ENCODE data around the gene EGFLAM. TPM values are rescaled to one million over a fixed set of nuclear protein-coding genes. Genes with fewer than 3 reads are reported as not detected.

The EGFLAM gene
- total RNA-seq, 1 donor from 2014 or later = 13.2 TPM

- Mint-ChIP-seq H3K36me3 (ENCODE audit: unreplicated experiment) (peaks cover 5% of the 10 kb centered on the region), H3K27ac (ENCODE audit: unreplicated experiment) (no peak overlapping the region), H3K4me3 (ENCODE audit: unreplicated experiment) (no peak overlapping the region), H3K9me3 (ENCODE audit: unreplicated experiment) (peaks cover 5% of the 10 kb centered on the region), H3K27me3 (ENCODE audit: unreplicated experiment) (peaks cover 5% of the 10 kb centered on the region), H3K4me1 (ENCODE audit: low read depth, unreplicated experiment) (no peaks in the 10 kb centered on the region)
- TF ChIP-seq CTCF (IDR thresholded peaks at IDR 0.05; ENCODE audit: partially characterized antibody, unreplicated experiment) = no peak
- no peak for DNase-seq
Measured at GRCh38 chr5:38316544-38317224, 58.3 kb downstream of the EGFLAM start.

DNA sequence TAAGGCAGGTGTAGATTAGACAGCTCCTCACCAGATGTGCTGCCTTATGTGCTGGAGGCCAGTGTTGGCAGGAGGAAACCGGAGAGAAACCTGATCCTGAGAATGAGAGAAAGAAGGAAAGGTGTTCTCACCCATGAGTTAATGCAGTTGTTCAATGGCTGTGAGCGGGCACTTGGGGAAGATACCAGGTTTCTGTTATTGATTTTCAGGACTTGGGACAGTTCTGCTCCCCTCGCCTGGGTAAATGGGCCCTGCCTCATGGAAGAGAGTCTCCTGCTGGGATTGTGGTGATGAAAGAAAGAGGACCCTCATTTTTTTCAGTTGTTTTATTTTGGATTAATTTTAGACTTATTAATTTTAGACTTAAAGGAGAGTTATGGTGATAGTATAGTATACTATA lies 59.5 kb downstream of the EGFLAM start:
- no peak overlapping the region for H3K4me3 Mint-ChIP-seq (ENCODE audit: unreplicated experiment)
- H3K27ac Mint-ChIP-seq (ENCODE audit: unreplicated experiment) = no peak overlapping the region
- TF ChIP-seq CTCF (IDR thresholded peaks at IDR 0.05; ENCODE audit: partially characterized antibody, unreplicated experiment) = no peak
- peaks cover 5% of the 10 kb centered on the region for H3K27me3 Mint-ChIP-seq (ENCODE audit: unreplicated experiment)
- DNase-seq = no peak
- no peaks in the 10 kb centered on the region for H3K4me1 Mint-ChIP-seq (ENCODE audit: low read depth, unreplicated experiment)
- peaks cover 5% of the 10 kb centered on the region for H3K36me3 Mint-ChIP-seq (ENCODE audit: unreplicated experiment)
- H3K9me3 Mint-ChIP-seq (ENCODE audit: unreplicated experiment) = peaks cover 5% of the 10 kb centered on the region

GRCh38 chr5:38319491-38319890 lies 61.1 kb downstream of the EGFLAM start:
- H3K4me3 Mint-ChIP-seq (ENCODE audit: unreplicated experiment) = no peak overlapping the region
- TF ChIP-seq CTCF (IDR thresholded peaks at IDR 0.05; ENCODE audit: partially characterized antibody, unreplicated experiment) = no peak
- H3K27me3 Mint-ChIP-seq (ENCODE audit: unreplicated experiment) = peaks cover 5% of the 10 kb centered on the region
- no peak for DNase-seq
- H3K4me1 Mint-ChIP-seq (ENCODE audit: low read depth, unreplicated experiment) = no peaks in the 10 kb centered on the region
- no peak overlapping the region for H3K27ac Mint-ChIP-seq (ENCODE audit: unreplicated experiment)
- H3K36me3 Mint-ChIP-seq (ENCODE audit: unreplicated experiment) = peaks cover 5% of the 10 kb centered on the region
- H3K9me3 Mint-ChIP-seq (ENCODE audit: unreplicated experiment) = peaks cover 5% of the 10 kb centered on the region

DNA sequence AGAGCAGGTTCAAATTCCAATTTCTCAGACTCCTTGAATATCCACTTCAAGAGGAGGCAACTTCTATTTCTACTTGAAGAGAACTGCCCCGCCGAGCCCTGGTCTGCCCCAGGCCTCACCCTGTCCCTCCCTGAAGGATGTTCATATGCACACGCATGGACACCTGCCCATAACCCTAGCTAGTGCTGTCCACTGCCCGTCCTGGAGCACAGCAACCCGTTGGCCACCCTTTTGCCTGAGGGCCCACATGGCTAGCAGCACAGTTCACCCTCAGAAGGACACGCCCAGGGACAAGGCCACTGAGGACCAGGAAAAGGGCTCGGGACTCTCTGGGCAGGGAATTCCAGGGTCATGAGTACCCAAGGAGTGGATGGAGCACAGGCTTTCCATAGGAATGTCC lies 63.6 kb downstream of the EGFLAM start:
- DNase-seq = no peak
- peaks cover 5% of the 10 kb centered on the region for H3K9me3 Mint-ChIP-seq (ENCODE audit: unreplicated experiment)
- H3K36me3 Mint-ChIP-seq (ENCODE audit: unreplicated experiment) = peaks cover 5% of the 10 kb centered on the region
- no peaks in the 10 kb centered on the region for H3K4me1 Mint-ChIP-seq (ENCODE audit: low read depth, unreplicated experiment)
- peaks cover 5% of the 10 kb centered on the region for H3K27me3 Mint-ChIP-seq (ENCODE audit: unreplicated experiment)
- no peak overlapping the region for H3K4me3 Mint-ChIP-seq (ENCODE audit: unreplicated experiment)
- no peak overlapping the region for H3K27ac Mint-ChIP-seq (ENCODE audit: unreplicated experiment)
- no peak for TF ChIP-seq CTCF (IDR thresholded peaks at IDR 0.05; ENCODE audit: partially characterized antibody, unreplicated experiment)

DNA sequence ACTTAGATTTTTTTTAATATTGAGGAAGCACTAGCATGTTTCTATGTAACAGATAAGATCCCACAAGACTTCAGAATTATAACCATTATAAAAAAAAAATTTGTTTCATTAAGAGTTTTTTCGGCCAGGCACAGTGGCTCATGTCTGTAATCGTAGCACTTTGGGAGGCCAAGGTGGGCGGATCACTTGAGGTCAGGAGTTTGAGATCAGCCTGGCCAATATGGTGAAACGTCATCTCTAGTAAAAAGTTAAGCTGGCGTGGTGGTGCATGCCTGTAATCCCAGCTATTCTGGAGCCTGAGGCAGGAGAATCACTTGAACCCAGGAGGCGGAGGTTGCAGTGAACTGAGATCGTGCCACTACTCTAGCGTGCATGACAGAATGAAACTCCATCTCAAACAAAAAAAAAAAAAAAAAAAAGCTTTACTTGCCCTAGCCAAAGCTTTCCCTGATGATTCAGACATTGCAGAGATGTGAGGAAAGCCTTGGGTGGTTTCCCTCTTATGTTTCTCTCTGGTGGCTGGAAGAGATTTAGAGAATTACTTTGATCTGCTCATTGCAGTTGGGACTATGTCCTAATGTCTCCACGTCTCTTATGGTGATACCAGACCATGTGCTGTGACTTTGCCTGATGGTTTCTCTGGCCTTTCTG lies 65.4 kb downstream of the EGFLAM start:
- no peak for DNase-seq
- no peak overlapping the region for H3K4me3 Mint-ChIP-seq (ENCODE audit: unreplicated experiment)
- peaks cover 5% of the 10 kb centered on the region for H3K36me3 Mint-ChIP-seq (ENCODE audit: unreplicated experiment)
- no peaks in the 10 kb centered on the region for H3K4me1 Mint-ChIP-seq (ENCODE audit: low read depth, unreplicated experiment)
- peaks cover 3% of the 10 kb centered on the region for H3K27me3 Mint-ChIP-seq (ENCODE audit: unreplicated experiment)
- no peak overlapping the region for H3K27ac Mint-ChIP-seq (ENCODE audit: unreplicated experiment)
- peaks cover 5% of the 10 kb centered on the region for H3K9me3 Mint-ChIP-seq (ENCODE audit: unreplicated experiment)
- TF ChIP-seq CTCF (IDR thresholded peaks at IDR 0.05; ENCODE audit: partially characterized antibody, unreplicated experiment) = no peak
